ENCODE results near the gene LLGL1.
"Not testable (repeated sequence)": the region's sequence is repeated elsewhere in the genome, so short reads cannot be mapped to it uniquely, and the experiment has no call there.

LLGL1 gene

GRCh38 chr17:18206962-18207361 is 18.5 kb upstream of the LLGL1 start:
- TF ChIP-seq CTCF (conservative IDR thresholded peaks at IDR 0.05): no peak
- no peak overlapping the region for H3K27ac ChIP-seq

GRCh38 chr17:18208092-18208491 is 17.3 kb upstream of the LLGL1 start:
- no peak for TF ChIP-seq CTCF (conservative IDR thresholded peaks at IDR 0.05)
- H3K27ac ChIP-seq: no peak overlapping the region

- H3K27ac ChIP-seq: no peak overlapping the region
- TF ChIP-seq CTCF (conservative IDR thresholded peaks at IDR 0.05): no peak
Observed at GRCh38 chr17:18213666-18214270, 11.7 kb upstream of the LLGL1 start.

GRCh38 chr17:18216906-18217305 is 8.5 kb upstream of the LLGL1 start:
- not testable (repeated sequence) for H3K27ac ChIP-seq

- no peak overlapping the region for H3K27ac ChIP-seq
- peak; percentile 92 for TF ChIP-seq CTCF (conservative IDR thresholded peaks at IDR 0.05)
Observed at GRCh38 chr17:18217412-18218015, 7.9 kb upstream of the LLGL1 start.

- H3K27ac ChIP-seq: 0 out of 2 replicates have a peak overlapping the region, but pooled peaks have one; percentile 1
- TF ChIP-seq CTCF (conservative IDR thresholded peaks at IDR 0.05): no peak
Observed at GRCh38 chr17:18218756-18219415, 6.5 kb upstream of the LLGL1 start.

GRCh38 chr17:18224053-18224386 is 1.4 kb upstream of the LLGL1 start:
- TF ChIP-seq CTCF (conservative IDR thresholded peaks at IDR 0.05): no peak

More at GRCh38 chr17:18224053-18224386, 1.4 kb upstream of the LLGL1 start:
- no peak overlapping the region for H3K27ac ChIP-seq

Data from VCaP (cell line).